Hepatocyte (in vitro differentiated cells): ENCODE data around the gene CFL1. TPM values are rescaled to one million over a fixed set of nuclear protein-coding genes. Genes with fewer than 3 reads are reported as not detected.

Experiments
- DNase-seq: peaks from one replicate; pipeline ENCODE4 v3.0.0-alpha.2; 2016; ENCODE audit warnings: low spot score
- H2AFZ ChIP-seq: fragments of 200-600 bp; sonication (generic); 2 replicates; pipeline ENCODE4 v1.6.0; 2016; ENCODE audit warnings: antibody characterized with exemption, mild to moderate bottlenecking
- H3K27ac ChIP-seq: fragments of 200-600 bp; sonication (generic); 2 replicates; pipeline ENCODE4 v1.5.1; 2016; ENCODE audit warnings: mild to moderate bottlenecking
- H3K27me3 ChIP-seq: fragments of 200-600 bp; sonication (generic); 2 replicates; pipeline ENCODE4 v1.6.1; 2016
- H3K36me3 ChIP-seq: fragments of 200-600 bp; sonication (generic); replicated peaks from 2 replicates; pipeline ENCODE4 v1.5.1; 2016; ENCODE audit warnings: low read depth; ENCODE audit not compliant: insufficient read depth
- H3K4me1 ChIP-seq: fragments of 200-600 bp; sonication (generic); 2 replicates; pipeline ENCODE4 v1.5.1; 2016; ENCODE audit warnings: mild to moderate bottlenecking, moderate library complexity; ENCODE audit not compliant: insufficient read depth
- H3K4me2 ChIP-seq: fragments of 200-600 bp; sonication (generic); 2 replicates; pipeline ENCODE4 v1.6.0; 2016
- H3K4me3 ChIP-seq: fragments of 200-600 bp; sonication (generic); 2 replicates; pipeline ENCODE4 v1.5.1; 2016; ENCODE audit warnings: mild to moderate bottlenecking
- H3K79me2 ChIP-seq: fragments of 200-600 bp; sonication (generic); 2 replicates; pipeline ENCODE4 v1.6.0; 2017; ENCODE audit warnings: mild to moderate bottlenecking
- H3K9me2 ChIP-seq: fragments of 200-600 bp; sonication (generic); replicated peaks from 2 replicates; pipeline ENCODE4 v1.6.0; 2017; ENCODE audit warnings: mild to moderate bottlenecking; ENCODE audit not compliant: insufficient read depth
- H3K9me3 ChIP-seq: fragments of 200-600 bp; sonication (generic); 2 replicates; pipeline ENCODE4 v1.5.1; 2016; ENCODE audit warnings: low read depth, mild to moderate bottlenecking
- H4K20me1 ChIP-seq: fragments of 200-600 bp; sonication (generic); 2 replicates; pipeline ENCODE4 v1.6.0; 2016; ENCODE audit warnings: mild to moderate bottlenecking; ENCODE audit not compliant: insufficient read depth, poor library complexity, severe bottlenecking
- EZH2 ChIP-seq: fragments of 200-600 bp; sonication (generic); IDR thresholded peaks from 2 replicates; pipeline ENCODE4 v1.6.1; 2016; ENCODE audit warnings: antibody characterized with exemption, mild to moderate bottlenecking, borderline replicate concordance
- EZH2phosphoT487 ChIP-seq: fragments of 200-600 bp; sonication (generic); IDR thresholded peaks from one replicate; pipeline ENCODE4 v1.6.1; 2018; ENCODE audit warnings: antibody characterized with exemption, mild to moderate bottlenecking, low read depth, moderate library complexity; ENCODE audit not compliant: unreplicated experiment, severe bottlenecking
- WGBS: methylation state at CpG from one replicate; pipeline ENCODE4 v1.1.6; 2016; ENCODE audit warnings: low lambda C conversion rate; ENCODE audit errors: missing lambda C conversion rate; 5-methylcytosine and 5-hydroxymethylcytosine counted together
- polyA plus RNA-seq: library from polyadenylated mRNA; unstranded; fragments of >200 nt; fragmentation: Nextera tagmentation; extraction: Ambion mirVana; gene quantifications from 2 replicates; pipeline ENCODE4 v1.2.1, GENCODE V29; 2016
- total RNA-seq: library from RNA; depleted of rRNA; stranded (reverse); fragments of >200 nt; gene quantifications from 2 replicates; pipeline ENCODE4 v1.2.3, GENCODE V29; 2014
- TF ChIP-seq, protein P1 (sequence below): fragments of 200-600 bp; sonication (generic); IDR thresholded peaks from 2 replicates; pipeline ENCODE4 v1.5.1; 2016; ENCODE audit warnings: antibody characterized with exemption, mild to moderate bottlenecking; ENCODE audit not compliant: poor library complexity

Gene CFL1
- total and polyA plus RNA-seq, 2 experiments from 2014 or later: 720 to 1,698 TPM

DNA sequence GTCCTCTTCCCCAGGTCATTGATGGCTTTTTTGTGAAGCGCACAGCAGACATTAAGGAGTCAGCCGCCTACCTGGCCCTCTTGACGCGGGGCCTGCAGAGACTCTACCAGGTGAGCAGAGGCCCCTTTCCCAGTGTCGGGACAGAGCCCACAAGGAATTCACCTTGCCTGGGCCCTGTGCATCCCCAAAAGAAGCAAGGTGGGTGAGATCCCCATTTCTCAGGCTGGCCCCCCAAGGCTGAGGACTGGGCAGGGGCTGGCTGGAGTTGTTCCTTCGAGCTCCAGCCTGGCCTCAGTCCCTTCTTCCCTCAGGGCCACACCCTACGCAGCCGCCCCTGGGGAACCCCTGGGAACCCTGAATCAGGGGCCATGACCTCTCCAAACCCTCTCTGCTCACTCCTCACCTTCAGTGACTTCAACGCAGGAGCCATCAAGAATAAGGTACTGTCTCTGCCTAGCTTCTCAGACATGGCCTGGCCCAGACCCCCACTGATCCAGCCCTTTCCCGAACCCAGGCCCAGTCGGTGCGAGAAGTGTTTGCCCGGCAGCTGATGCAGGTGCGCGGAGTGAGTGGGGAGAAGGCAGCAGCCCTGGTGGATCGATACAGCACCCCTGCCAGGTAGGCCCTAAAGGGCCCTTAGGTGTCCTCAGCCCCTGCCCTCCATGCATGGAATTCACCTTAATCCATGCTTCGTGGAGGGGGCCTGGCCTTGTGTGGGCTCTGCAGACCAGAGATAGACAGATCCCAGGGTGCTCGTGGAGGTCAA is 6.9 kb upstream of the CFL1 start:
- Histone ChIP-seq H3K4me2 (no peak overlapping the region), H3K79me2 (peaks cover 21% of the 10 kb centered on the region), H2AFZ (no peak overlapping the region), H3K36me3 (no peaks in the 10 kb centered on the region), H3K27me3 (no peaks in the 10 kb centered on the region), H3K4me3 (no peak overlapping the region), H3K4me1 (peaks cover 9% of the 10 kb centered on the region), H3K9me3 (no peaks in the 10 kb centered on the region), H3K27ac (no peak overlapping the region), H3K9me2 (no peaks in the 10 kb centered on the region), H4K20me1 (no peaks in the 10 kb centered on the region)
- TF ChIP-seq, protein P1, sequence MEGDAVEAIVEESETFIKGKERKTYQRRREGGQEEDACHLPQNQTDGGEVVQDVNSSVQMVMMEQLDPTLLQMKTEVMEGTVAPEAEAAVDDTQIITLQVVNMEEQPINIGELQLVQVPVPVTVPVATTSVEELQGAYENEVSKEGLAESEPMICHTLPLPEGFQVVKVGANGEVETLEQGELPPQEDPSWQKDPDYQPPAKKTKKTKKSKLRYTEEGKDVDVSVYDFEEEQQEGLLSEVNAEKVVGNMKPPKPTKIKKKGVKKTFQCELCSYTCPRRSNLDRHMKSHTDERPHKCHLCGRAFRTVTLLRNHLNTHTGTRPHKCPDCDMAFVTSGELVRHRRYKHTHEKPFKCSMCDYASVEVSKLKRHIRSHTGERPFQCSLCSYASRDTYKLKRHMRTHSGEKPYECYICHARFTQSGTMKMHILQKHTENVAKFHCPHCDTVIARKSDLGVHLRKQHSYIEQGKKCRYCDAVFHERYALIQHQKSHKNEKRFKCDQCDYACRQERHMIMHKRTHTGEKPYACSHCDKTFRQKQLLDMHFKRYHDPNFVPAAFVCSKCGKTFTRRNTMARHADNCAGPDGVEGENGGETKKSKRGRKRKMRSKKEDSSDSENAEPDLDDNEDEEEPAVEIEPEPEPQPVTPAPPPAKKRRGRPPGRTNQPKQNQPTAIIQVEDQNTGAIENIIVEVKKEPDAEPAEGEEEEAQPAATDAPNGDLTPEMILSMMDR: no peak
- TF ChIP-seq EZH2: no peak
- no peak for TF ChIP-seq EZH2phosphoT487
- DNase-seq: no peak
- WGBS: 91% methylated on average over 18 of the region's 18 CpGs

- Histone ChIP-seq H4K20me1 (no peaks in the 10 kb centered on the region), H3K27me3 (no peaks in the 10 kb centered on the region), H2AFZ (no peak overlapping the region), H3K27ac (no peak overlapping the region), H3K9me2 (no peaks in the 10 kb centered on the region), H3K79me2 (peaks cover 21% of the 10 kb centered on the region), H3K36me3 (no peaks in the 10 kb centered on the region), H3K9me3 (no peaks in the 10 kb centered on the region), H3K4me3 (no peak overlapping the region), H3K4me1 (peaks cover 9% of the 10 kb centered on the region), H3K4me2 (no peak overlapping the region)
- TF ChIP-seq EZH2 (no peak), EZH2phosphoT487 (no peak)
- TF ChIP-seq, protein P1: no peak
- no peak for DNase-seq
- WGBS: 87% methylated on average over 12 of the region's 12 CpGs
Observed at GRCh38 chr11:65863889-65864705, 6.1 kb upstream of the CFL1 start.

- TF ChIP-seq EZH2phosphoT487 (no peak), EZH2 (no peak)
- H3K36me3 ChIP-seq: no peaks in the 10 kb centered on the region
Observed at GRCh38 chr11:65862941-65863888, 5.2 kb upstream of the CFL1 start.

More at GRCh38 chr11:65862941-65863888, 5.2 kb upstream of the CFL1 start:
- Histone ChIP-seq H3K27me3 (no peaks in the 10 kb centered on the region), H3K9me2 (no peaks in the 10 kb centered on the region), H3K4me2 (no peak overlapping the region), H3K79me2 (peaks cover 21% of the 10 kb centered on the region), H3K4me3 (no peak overlapping the region), H3K4me1 (peaks cover 9% of the 10 kb centered on the region), H4K20me1 (no peaks in the 10 kb centered on the region), H2AFZ (no peak overlapping the region), H3K9me3 (no peaks in the 10 kb centered on the region), H3K27ac (no peak overlapping the region)
- no peak for DNase-seq
- 96% methylated on average over 22 of the region's 24 CpGs for WGBS
